Activated gamma-delta T cell treated with anti-CD3 and anti-CD28 coated beads, Interleukin-2, amount 50 U/mL, for 16 hours (primary cell): ENCODE results near the gene INSM1.

ENCODE experiments used
- DNase-seq: peaks from one replicate; pipeline ENCODE4 v3.0.0-alpha.2; 2020; ENCODE audit warnings: low read depth

The INSM1 gene

GRCh38 chr20:20362774-20363433 is 5.0 kb upstream of the INSM1 start:
- no peak for DNase-seq

GRCh38 chr20:20363434-20363798 is 4.5 kb upstream of the INSM1 start:
- no peak for DNase-seq

- no peak for DNase-seq
These were observed 3.9 kb upstream of the INSM1 start for GRCh38 chr20:20363799-20364592.

- DNase-seq = no peak
These were observed 3.1 kb upstream of the INSM1 start for GRCh38 chr20:20364593-20365479.

- no peak for DNase-seq
These were observed 2.3 kb upstream of the INSM1 start for GRCh38 chr20:20365480-20366161.

- DNase-seq = no peak
These were observed 1.4 kb upstream of the INSM1 start for GRCh38 chr20:20366551-20366875.

- DNase-seq = no peak
These were observed 879 bp upstream of the INSM1 start for GRCh38 chr20:20366876-20367574.

GRCh38 chr20:20368418-20369249 is 730 bp downstream of the INSM1 start:
- no peak for DNase-seq

- DNase-seq = no peak
These were observed 1.6 kb downstream of the INSM1 start for GRCh38 chr20:20369250-20370093.

- no peak for DNase-seq
These were observed 2.2 kb downstream of the INSM1 start for GRCh38 chr20:20370094-20370575.

- DNase-seq = no peak
These were observed 3.2 kb downstream of the INSM1 start for GRCh38 chr20:20371083-20371482.

GRCh38 chr20:20371681-20372080 is 3.8 kb downstream of the INSM1 start:
- no peak for DNase-seq

GRCh38 chr20:20373091-20373571 is 5.2 kb downstream of the INSM1 start:
- no peak for DNase-seq

GRCh38 chr20:20375862-20376261 is 8.0 kb downstream of the INSM1 start:
- DNase-seq = no peak

GRCh38 chr20:20386192-20386591 is 18.3 kb downstream of the INSM1 start:
- DNase-seq = no peak

GRCh38 chr20:20390393-20390792 is 22.5 kb downstream of the INSM1 start:
- no peak for DNase-seq

- no peak for DNase-seq
These were observed 23.2 kb downstream of the INSM1 start for GRCh38 chr20:20391115-20391514.

- no peak for DNase-seq
These were observed 23.9 kb downstream of the INSM1 start for GRCh38 chr20:20391766-20392165.
